Activated naive CD8-positive, alpha-beta T cell treated with anti-CD3 and anti-CD28 coated beads for 36 hours (primary cell): ENCODE results near the gene CASKIN1. TPM values are rescaled to one million over a fixed set of nuclear protein-coding genes. Genes with fewer than 3 reads are reported as not detected.

Experiments
- DNase-seq: peaks from one replicate; pipeline ENCODE4 v3.0.0; 2021
- H3K27ac Mint-ChIP-seq: one replicate; pipeline ENCODE4 v1.8.0; 2022; ENCODE audit warnings: mild to moderate bottlenecking, moderate library complexity, mixed read lengths
- H3K27me3 Mint-ChIP-seq: one replicate; pipeline ENCODE4 v1.8.0; 2022; ENCODE audit warnings: mild to moderate bottlenecking, mixed read lengths
- H3K36me3 Mint-ChIP-seq: one replicate; pipeline ENCODE4 v1.8.0; 2021; ENCODE audit warnings: mild to moderate bottlenecking, mixed read lengths
- H3K4me1 Mint-ChIP-seq: one replicate; pipeline ENCODE4 v1.8.0; 2021; ENCODE audit warnings: mixed read lengths
- H3K4me3 Mint-ChIP-seq: one replicate; pipeline ENCODE4 v1.8.0; 2022; ENCODE audit warnings: mild to moderate bottlenecking, moderate library complexity, mixed read lengths
- H3K9me3 Mint-ChIP-seq: one replicate; pipeline ENCODE4 v1.8.0; 2022; ENCODE audit warnings: mixed read lengths
- total RNA-seq, 2 experiments: library from RNA; stranded (reverse); gene quantifications; one replicate each; pipeline ENCODE4 v1.2.3, GENCODE V29; 2021

The CASKIN1 gene
- total RNA-seq, 2 experiments from 2014 or later, result 1.8 to 3.4 TPM

GRCh38 chr16:2226918-2227317 is 30.5 kb upstream of the CASKIN1 start:
- Mint-ChIP-seq H3K9me3 (no peaks in the 10 kb centered on the region), H3K36me3 (peaks cover 16% of the 10 kb centered on the region), H3K27me3 (no peaks in the 10 kb centered on the region), H3K4me3 (no peak overlapping the region), H3K27ac (no peak overlapping the region), H3K4me1 (peaks cover 9% of the 10 kb centered on the region)
- DNase-seq, result no peak

DNA sequence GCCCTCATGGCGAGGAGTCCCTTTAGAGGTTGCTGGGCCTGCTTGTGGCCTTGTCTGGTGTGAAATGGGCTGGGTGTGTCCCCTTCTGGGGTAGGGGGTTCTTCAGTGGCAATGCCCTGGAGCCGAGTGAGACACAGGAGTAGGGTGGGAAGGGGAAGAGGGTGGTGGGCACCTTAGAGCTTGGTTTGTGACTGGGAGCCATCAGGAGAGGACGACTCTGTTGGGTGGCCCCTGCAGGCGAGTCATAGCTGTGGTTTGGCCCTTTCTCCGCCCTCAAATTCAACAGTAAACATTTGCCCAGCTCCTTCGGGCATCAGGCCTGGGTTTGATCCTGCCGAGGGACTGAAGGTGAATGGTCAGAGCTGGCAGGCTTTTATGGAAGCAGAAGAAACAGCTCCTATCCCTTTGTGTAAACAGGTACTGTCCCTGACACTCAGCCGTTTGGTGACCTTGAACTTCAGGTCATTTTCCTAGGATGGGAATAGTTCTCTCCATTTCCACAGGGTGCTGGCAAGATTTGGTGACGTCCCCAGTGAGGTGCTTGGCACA is 29.9 kb upstream of the CASKIN1 start:
- Mint-ChIP-seq H3K4me3 (peak overlapping the region; percentile 4), H3K36me3 (peaks cover 13% of the 10 kb centered on the region), H3K9me3 (no peaks in the 10 kb centered on the region), H3K4me1 (peaks cover 9% of the 10 kb centered on the region), H3K27ac (no peak overlapping the region), H3K27me3 (no peaks in the 10 kb centered on the region)
- DNase-seq, result no peak

- Mint-ChIP-seq H3K36me3 (peaks cover 10% of the 10 kb centered on the region), H3K4me1 (peaks cover 9% of the 10 kb centered on the region), H3K27ac (peak overlapping the region; percentile 79), H3K27me3 (no peaks in the 10 kb centered on the region), H3K9me3 (no peaks in the 10 kb centered on the region), H3K4me3 (peak overlapping the region; percentile 83)
- peak; percentile 41 for DNase-seq
These were observed 27.6 kb upstream of the CASKIN1 start for GRCh38 chr16:2223942-2224486.

DNA sequence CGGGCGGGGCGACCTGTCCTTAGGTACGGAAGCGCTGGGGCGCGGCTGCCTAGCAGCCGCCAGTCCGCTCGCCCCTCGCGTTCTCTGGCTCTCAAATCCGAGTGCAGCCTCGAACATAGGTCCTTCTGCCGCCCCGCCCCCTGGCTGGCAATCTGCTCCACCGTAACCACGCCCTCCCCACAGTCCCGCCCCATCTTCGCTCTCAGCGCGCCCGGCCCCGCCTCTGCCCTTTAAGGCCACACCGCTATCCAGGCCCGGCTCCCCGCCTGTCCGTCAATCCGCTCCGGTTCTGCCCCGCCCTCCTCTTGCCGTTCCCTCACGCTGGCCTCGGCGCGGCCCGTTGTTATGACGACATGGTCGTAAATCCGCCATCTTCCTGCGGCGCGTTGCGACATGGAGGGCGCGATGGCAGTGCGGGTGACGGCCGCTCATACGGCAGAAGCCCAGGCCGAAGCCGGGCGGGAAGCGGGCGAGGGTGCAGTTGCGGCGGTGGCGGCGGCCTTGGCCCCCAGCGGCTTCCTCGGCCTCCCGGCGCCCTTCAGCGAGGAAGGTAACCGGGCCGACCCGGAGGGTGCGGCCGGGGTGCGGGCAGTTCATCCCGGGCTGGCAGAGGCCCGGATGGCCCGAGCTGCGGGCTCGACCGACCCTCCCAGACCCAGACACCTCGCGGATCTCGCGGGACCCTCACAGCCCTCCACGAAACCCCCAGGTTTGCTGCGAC is 27.0 kb upstream of the CASKIN1 start, which contains the start of gene E4F1:
TSS of gene E4F1 (plus strand) at position 371 of the 721 bp plus-strand sequence. CDS start at position 394, 23 bp downstream.
- peak within 1 kb of the TSS; percentile 79 for H3K27ac Mint-ChIP-seq
- H3K4me1 Mint-ChIP-seq, result peaks cover 9% of the 10 kb centered on the region
- peak; percentile 100 for DNase-seq
- H3K4me3 Mint-ChIP-seq, result peak within 1 kb of the TSS; percentile 83
- peaks cover 8% of the 10 kb centered on the region for H3K36me3 Mint-ChIP-seq
- H3K27me3 Mint-ChIP-seq, result no peaks in the 10 kb centered on the region
- H3K9me3 Mint-ChIP-seq, result no peaks in the 10 kb centered on the region

GRCh38 chr16:2216330-2216729 is 19.9 kb upstream of the CASKIN1 start:
- Mint-ChIP-seq H3K4me3 (peak overlapping the region; percentile 88), H3K9me3 (no peaks in the 10 kb centered on the region), H3K36me3 (peaks cover 20% of the 10 kb centered on the region), H3K27me3 (no peaks in the 10 kb centered on the region), H3K27ac (peak overlapping the region; percentile 96), H3K4me1 (peaks cover 22% of the 10 kb centered on the region)
- DNase-seq, result no peak

DNA sequence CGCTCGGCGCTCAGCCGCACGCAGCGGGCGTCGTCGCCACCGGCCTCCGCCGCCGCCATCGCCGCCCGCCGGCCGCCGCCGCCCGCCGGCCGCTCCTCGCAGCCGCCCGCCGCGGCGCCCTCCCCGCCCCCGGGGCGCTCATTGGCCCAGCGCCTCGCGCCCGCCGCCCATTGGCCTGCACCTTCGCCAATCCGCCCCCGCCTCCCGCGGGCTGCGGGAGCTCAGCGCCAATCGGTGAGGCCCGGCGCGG is 18.2 kb upstream of the CASKIN1 start, which contains the start of gene PGP:
TSS of gene PGP (minus strand) at position 122 of the 250 bp plus-strand sequence. CDS start at position 59, 63 bp downstream.
- H3K4me3 Mint-ChIP-seq, result peak within 1 kb of the TSS; percentile 88
- H3K36me3 Mint-ChIP-seq, result peaks cover 20% of the 10 kb centered on the region

DNA sequence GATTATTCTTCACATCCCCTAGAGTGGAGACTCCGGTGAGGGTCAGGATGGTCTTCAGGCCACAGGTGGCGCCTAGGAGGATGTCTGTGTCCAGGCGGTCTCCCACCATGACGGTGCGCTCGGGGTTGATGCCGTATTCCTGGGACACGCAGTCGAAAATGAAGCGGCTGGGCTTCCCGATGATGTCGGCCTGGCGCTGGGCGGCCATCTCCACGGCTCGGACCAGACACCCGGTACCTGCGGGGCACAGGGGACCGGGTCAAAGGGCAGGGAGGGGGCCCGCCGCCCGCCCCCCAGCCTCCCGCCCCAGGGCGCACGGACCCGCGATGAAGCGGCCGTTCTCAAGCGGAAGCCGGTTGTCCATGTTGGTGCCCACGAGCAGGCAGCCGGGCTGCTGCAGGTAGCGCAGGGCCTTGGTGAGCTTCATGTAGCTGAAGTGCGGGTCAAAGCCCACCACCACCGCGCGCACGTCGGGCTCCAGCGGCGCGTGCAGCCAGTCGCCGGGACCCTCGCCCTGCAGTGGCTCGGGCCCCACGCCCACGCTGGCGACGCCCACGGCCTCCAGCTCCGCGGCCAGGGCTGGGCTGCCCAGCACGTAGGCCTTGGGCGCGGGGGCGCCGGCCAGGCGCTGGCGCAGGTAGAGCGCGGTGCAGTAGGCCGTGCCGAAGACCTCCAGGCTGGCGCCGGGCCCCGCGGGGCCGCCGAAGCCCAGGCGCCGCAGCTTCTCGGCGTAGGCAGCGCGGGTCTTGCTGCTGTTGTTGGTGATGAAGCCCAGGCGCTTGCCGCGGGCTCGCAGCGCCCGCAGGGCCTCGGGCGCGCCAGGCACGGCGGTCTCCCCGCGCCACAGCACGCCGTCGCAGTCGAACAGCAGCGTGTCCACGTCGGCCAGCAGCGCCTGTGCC is 17.7 kb upstream of the CASKIN1 start:
- peak overlapping the region; percentile 20 for H3K27ac Mint-ChIP-seq
- peaks cover 22% of the 10 kb centered on the region for H3K4me1 Mint-ChIP-seq
- no peaks in the 10 kb centered on the region for H3K9me3 Mint-ChIP-seq
- no peaks in the 10 kb centered on the region for H3K27me3 Mint-ChIP-seq
- peaks cover 20% of the 10 kb centered on the region for H3K36me3 Mint-ChIP-seq
- H3K4me3 Mint-ChIP-seq, result peak overlapping the region; percentile 86
- DNase-seq, result peak; percentile 38

More for the DNA sequence above, 18.2 kb upstream of the CASKIN1 start, which contains the start of gene PGP:
- Mint-ChIP-seq H3K4me1 (peaks cover 22% of the 10 kb centered on the region), H3K27me3 (no peaks in the 10 kb centered on the region), H3K27ac (peak within 1 kb of the TSS; percentile 96), H3K9me3 (no peaks in the 10 kb centered on the region)
- DNase-seq, result no peak

DNA sequence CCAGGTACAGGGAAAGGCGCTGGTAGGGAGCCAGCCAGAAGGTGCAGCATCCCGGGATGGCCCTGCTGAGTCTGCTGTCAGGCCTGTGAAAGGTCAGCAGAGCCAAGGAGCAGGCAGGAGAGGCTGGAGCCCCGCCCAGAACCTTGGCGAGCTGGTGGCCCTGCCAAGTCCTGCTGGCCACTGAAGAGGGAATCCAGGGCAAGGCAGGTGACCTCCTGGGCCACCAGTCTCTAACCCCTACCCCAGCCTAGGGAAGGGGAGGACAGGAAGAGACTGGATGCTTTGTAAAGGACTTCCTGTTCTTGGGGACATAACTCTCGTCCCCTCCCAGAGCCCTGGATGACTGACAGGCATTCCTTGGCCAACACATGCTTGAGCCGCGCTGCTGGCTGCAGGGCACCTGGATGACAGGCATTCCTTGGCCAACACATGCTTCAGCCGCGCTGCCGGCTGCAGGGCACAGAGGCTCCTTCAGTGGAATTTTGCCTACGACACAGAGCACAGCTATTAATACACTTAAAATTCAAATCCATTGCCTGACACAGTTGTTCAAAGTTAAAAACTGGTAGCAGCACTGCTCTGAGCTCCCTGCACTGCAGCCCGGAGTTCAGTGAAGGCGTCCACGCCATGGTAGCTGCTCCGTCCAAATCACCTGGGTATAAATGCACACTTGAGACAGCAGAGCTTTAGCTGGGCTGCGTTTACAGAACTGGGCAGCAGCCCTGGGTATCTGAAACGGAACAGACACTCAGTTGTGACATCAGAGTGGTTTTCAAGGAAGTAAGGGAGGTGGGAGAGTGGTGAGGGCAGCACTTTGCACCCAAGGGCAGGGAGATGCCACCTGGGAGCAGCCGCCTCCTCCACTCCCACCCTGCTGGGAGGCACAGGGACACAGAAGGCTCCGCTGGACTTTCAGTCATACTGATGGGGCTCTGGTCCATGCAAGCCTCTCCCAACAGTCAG is 16.2 kb upstream of the CASKIN1 start:
- H3K9me3 Mint-ChIP-seq, result no peaks in the 10 kb centered on the region
- H3K27me3 Mint-ChIP-seq, result no peaks in the 10 kb centered on the region
- DNase-seq, result no peak
- peaks cover 21% of the 10 kb centered on the region for H3K36me3 Mint-ChIP-seq
- H3K27ac Mint-ChIP-seq, result peak overlapping the region; percentile 47
- H3K4me3 Mint-ChIP-seq, result peak overlapping the region; percentile 86
- peaks cover 23% of the 10 kb centered on the region for H3K4me1 Mint-ChIP-seq

GRCh38 chr16:2211923-2212347 is 15.5 kb upstream of the CASKIN1 start:
- Mint-ChIP-seq H3K36me3 (peaks cover 28% of the 10 kb centered on the region), H3K4me1 (peaks cover 30% of the 10 kb centered on the region), H3K27me3 (no peaks in the 10 kb centered on the region), H3K27ac (peak overlapping the region; percentile 56), H3K9me3 (no peaks in the 10 kb centered on the region), H3K4me3 (peak overlapping the region; percentile 46)
- DNase-seq, result no peak

- Mint-ChIP-seq H3K4me1 (peaks cover 26% of the 10 kb centered on the region), H3K27ac (peak within 1 kb of the TSS; percentile 56), H3K36me3 (peaks cover 36% of the 10 kb centered on the region)
These were observed 14.3 kb upstream of the CASKIN1 start, which contains the start of gene BRICD5 for GRCh38 chr16:2210386-2211365. TSS of gene BRICD5 (minus strand) at chr16:2210863. CDS start at chr16:2210833, 30 bp downstream.

GRCh38 chr16:2210009-2210332 is 13.6 kb upstream of the CASKIN1 start:
- Mint-ChIP-seq H3K27me3 (no peaks in the 10 kb centered on the region), H3K4me1 (peaks cover 26% of the 10 kb centered on the region), H3K36me3 (peaks cover 35% of the 10 kb centered on the region), H3K27ac (no peak overlapping the region), H3K9me3 (no peaks in the 10 kb centered on the region), H3K4me3 (no peak overlapping the region)
- no peak for DNase-seq

More at GRCh38 chr16:2210386-2211365, 14.3 kb upstream of the CASKIN1 start, which contains the start of gene BRICD5:
- no peak for DNase-seq
- H3K27me3 Mint-ChIP-seq, result no peaks in the 10 kb centered on the region
- H3K4me3 Mint-ChIP-seq, result no peak within 1 kb of the TSS
- H3K9me3 Mint-ChIP-seq, result no peaks in the 10 kb centered on the region

- Mint-ChIP-seq H3K27ac (no peak overlapping the region), H3K9me3 (no peaks in the 10 kb centered on the region), H3K27me3 (no peaks in the 10 kb centered on the region), H3K36me3 (peaks cover 35% of the 10 kb centered on the region), H3K4me3 (no peak overlapping the region), H3K4me1 (peaks cover 30% of the 10 kb centered on the region)
- no peak for DNase-seq
These were observed 13.0 kb upstream of the CASKIN1 start for GRCh38 chr16:2209258-2210008.
